ENCODE measurements around the gene SPTAN1.

DNA sequence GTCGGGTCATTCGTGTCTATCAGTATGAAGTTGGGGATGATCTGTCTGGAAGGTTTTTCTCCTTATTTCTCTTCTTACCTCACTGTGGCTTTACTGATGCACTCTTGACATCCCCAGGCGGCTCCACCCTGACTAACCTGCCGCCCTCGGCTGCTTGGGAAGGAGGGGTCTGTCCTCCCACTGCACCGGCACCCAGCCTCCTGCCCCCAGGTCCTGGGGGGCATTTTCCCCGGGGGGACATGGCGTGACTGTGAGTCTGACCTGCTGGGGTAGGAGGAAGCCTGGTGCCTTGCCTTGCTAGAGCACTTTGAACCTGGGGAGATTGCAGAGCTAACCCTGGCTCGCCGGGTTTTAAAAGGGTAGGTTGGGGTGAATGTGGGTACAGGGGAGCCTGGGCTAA lies 76.7 kb downstream of the SPTAN1 start:
- TF ChIP-seq POLR2A (IDR thresholded peaks at IDR 0.05; ENCODE audit: low read length) (no peak), GATA1 (IDR thresholded peaks at IDR 0.05; ENCODE audit: low read depth, low read length) (no peak)

All from erythroblast (primary cell).